H7 (cell line): Measurements from ENCODE around the gene KBTBD2. TPM values are rescaled to one million over a fixed set of nuclear protein-coding genes. Genes with fewer than 3 reads are reported as not detected.
"Not testable (repeated sequence)": the region's sequence is repeated elsewhere in the genome, so short reads cannot be mapped to it uniquely, and the experiment has no call there.

Experiments used
- DNase-seq: peaks from one replicate; pipeline ENCODE4 v3.0.0; 2012
- H3K27me3 ChIP-seq: 2 replicates; pipeline ENCODE4 v1.6.0; 2011; ENCODE audit warnings: mild to moderate bottlenecking, low read length; ENCODE audit not compliant: control insufficient read depth, insufficient read depth
- H3K36me3 ChIP-seq: replicated peaks from 2 replicates; pipeline ENCODE4 v1.5.1; 2011; ENCODE audit warnings: low read length; ENCODE audit not compliant: control insufficient read depth, insufficient read depth
- H3K4me3 ChIP-seq: 2 replicates; pipeline ENCODE4 v1.5.1; 2011; ENCODE audit warnings: low read depth, mild to moderate bottlenecking, control low read depth, low read length, moderate library complexity; ENCODE audit not compliant: insufficient read depth
- total RNA-seq: library from RNA; depleted of rRNA; stranded (reverse); fragments of >200 nt; shearing (Covaris generic); gene quantifications from 2 replicates; pipeline ENCODE4 v1.2.3, GENCODE V29; 2014; rRNA removed

Gene KBTBD2
- total RNA-seq, 1 experiment from 2014 or later: 22.8 TPM

GRCh38 chr7:32850654-32851053 is 40.9 kb downstream of the KBTBD2 start:
- not testable (repeated sequence) for DNase-seq, H3K36me3 ChIP-seq, H3K27me3 ChIP-seq, H3K4me3 ChIP-seq

GRCh38 chr7:32848655-32849054 is 42.9 kb downstream of the KBTBD2 start:
- H3K4me3 ChIP-seq, H3K36me3 ChIP-seq, DNase-seq, H3K27me3 ChIP-seq: not testable (repeated sequence)

- H3K36me3 ChIP-seq: no peaks in the 10 kb centered on the region
- H3K27me3 ChIP-seq: no peaks in the 10 kb centered on the region
- peak; percentile 76 for DNase-seq
These were observed 44.8 kb downstream of the KBTBD2 start for GRCh38 chr7:32846630-32847225.

GRCh38 chr7:32844748-32845147 is 46.8 kb downstream of the KBTBD2 start:
- peak; percentile 13 for DNase-seq
- not testable (repeated sequence) for H3K4me3 ChIP-seq, H3K27me3 ChIP-seq, H3K36me3 ChIP-seq

More at GRCh38 chr7:32846630-32847225, 44.8 kb downstream of the KBTBD2 start:
- no peak overlapping the region for H3K4me3 ChIP-seq

- not testable (repeated sequence) for DNase-seq, H3K27me3 ChIP-seq, H3K36me3 ChIP-seq, H3K4me3 ChIP-seq
These were observed 47.8 kb downstream of the KBTBD2 start for GRCh38 chr7:32843763-32844162.

- H3K36me3 ChIP-seq, H3K4me3 ChIP-seq, H3K27me3 ChIP-seq, DNase-seq: not testable (repeated sequence)
These were observed 51.7 kb downstream of the KBTBD2 start for GRCh38 chr7:32839846-32840245.

GRCh38 chr7:32828996-32829752 is 62.4 kb downstream of the KBTBD2 start:
- not testable (repeated sequence) for H3K36me3 ChIP-seq, H3K4me3 ChIP-seq, DNase-seq, H3K27me3 ChIP-seq

Other genes starting within 250 kb of the KBTBD2 start
- gene FKBP9, start 65.7 kb upstream of the KBTBD2 start, total RNA-seq: 9.0 and 17.4 TPM in 2 replicates
- 20.0 and 27.5 TPM in 2 replicates for gene NT5C3A, start 171.0 kb upstream of the KBTBD2 start, total RNA-seq
- gene RP9, start 217.6 kb upstream of the KBTBD2 start, total RNA-seq: 12.1 and 13.3 TPM in 2 replicates
- gene BBS9, start 237.8 kb upstream of the KBTBD2 start, total RNA-seq: 4.6 and 5.3 TPM in 2 replicates